Measurements from ENCODE around the gene DEUP1.

- no peak for TF ChIP-seq EZH2 (IDR thresholded peaks at IDR 0.05; ENCODE audit: insufficient read depth, poor library complexity, severe bottlenecking)
- no peak for TF ChIP-seq EZH2phosphoT487 (IDR thresholded peaks at IDR 0.05; ENCODE audit: insufficient read depth, low read depth)
Observed at GRCh38 chr11:93285430-93285829, 45.1 kb upstream of the DEUP1 start.
